SK-N-SH (cell line): ENCODE results near the gene CYBA. TPM values are rescaled to one million over a fixed set of nuclear protein-coding genes. Genes with fewer than 3 reads are reported as not detected.

Experiments
- CTCF ChIA-PET: fragments of 300-600, 350-600 bp; formaldehyde crosslinking; extraction: SDS; loops from one replicate; lab custom pipeline; 2021; lab: Yijun Ruan, JAX
- POLR2A ChIA-PET: fragments of 350-600 bp; sonication (Branson Sonifier 250); formaldehyde crosslinking; extraction: SDS; loops from one replicate; lab custom pipeline; 2020; ENCODE audit warnings: antibody characterized with exemption, inconsistent platforms; lab: Yijun Ruan, JAX
- DNase-seq: peaks from one replicate; pipeline ENCODE4 v3.0.0; 2012
- H2AFZ ChIP-seq: fragments of 200-600 bp; sonication (generic); 2 replicates; pipeline ENCODE4 v1.8.1; 2016; ENCODE audit warnings: antibody characterized with exemption, mild to moderate bottlenecking, low read depth
- H3F3A ChIP-seq: fragments of 200-600 bp; sonication (generic); replicated peaks from 2 replicates; pipeline ENCODE3; 2016; ENCODE audit warnings: antibody characterized with exemption, mild to moderate bottlenecking; ENCODE audit not compliant: insufficient read depth
- H3K27ac ChIP-seq, 2 experiments: fragments of 200-500 bp in 1 of 2; fragments of 200-600 bp in 1 of 2; sonication (Bioruptor generic) in 1 of 2; sonication (generic), shearing (Covaris generic) in 1 of 2; 2 replicates each; pipeline versions ENCODE4 v1.5.1 to v1.6.1; 2014 to 2016; ENCODE audit warnings: low read depth in 2 of 2, inconsistent platforms in 1 of 2, low read length in 1 of 2, mild to moderate bottlenecking in 1 of 2, mixed read lengths in 1 of 2
- H3K27me3 ChIP-seq: fragments of 200-600 bp; sonication (generic), shearing (Covaris generic); 2 replicates; pipeline ENCODE4 v1.6.1; 2016; ENCODE audit warnings: mixed run types; ENCODE audit not compliant: insufficient read depth
- H3K36me3 ChIP-seq, 2 experiments: fragments of 200-500 bp in 1 of 2; fragments of 200-600 bp in 1 of 2; sonication (Bioruptor generic) in 1 of 2; sonication (generic) in 1 of 2; replicated peaks in 1 of 2; 2 replicates each; pipeline versions ENCODE3 to v1.5.1; 2014 to 2016; ENCODE audit warnings: low read length in 1 of 2, mild to moderate bottlenecking in 1 of 2; ENCODE audit not compliant: insufficient read depth in 2 of 2, control insufficient read depth in 1 of 2
- H3K4me1 ChIP-seq, 2 experiments: fragments of 200-500 bp in 1 of 2; fragments of 200-600 bp in 1 of 2; sonication (Bioruptor generic) in 1 of 2; sonication (generic), shearing (Covaris generic) in 1 of 2; 2 replicates each; pipeline versions ENCODE4 v1.5.1 to v1.6.1; 2014 to 2016; ENCODE audit warnings: low read depth in 1 of 2, low read length in 1 of 2, mixed run types in 1 of 2; ENCODE audit not compliant: insufficient read depth in 2 of 2, control insufficient read depth in 1 of 2
- H3K4me2 ChIP-seq: fragments of 200-600 bp; sonication (generic), shearing (Covaris generic); 2 replicates; pipeline ENCODE4 v1.6.1; 2017; ENCODE audit warnings: mixed run types
- H3K4me3 ChIP-seq, 2 experiments: fragments of 200-500 bp in 1 of 2; fragments of 200-600 bp in 1 of 2; sonication (Bioruptor generic) in 1 of 2; sonication (generic), shearing (Covaris generic) in 1 of 2; 2 replicates each; pipeline versions ENCODE4 v1.5.1 to v1.8.1; 2014 to 2016; ENCODE audit warnings: low read depth in 2 of 2, inconsistent platforms in 1 of 2, low read length in 1 of 2, mild to moderate bottlenecking in 1 of 2, mixed read lengths in 1 of 2, moderate library complexity in 1 of 2
- H3K79me2 ChIP-seq: fragments of 200-600 bp; sonication (generic); 2 replicates; pipeline ENCODE4 v1.8.1; 2017; ENCODE audit warnings: mild to moderate bottlenecking; ENCODE audit not compliant: insufficient read depth
- H3K9ac ChIP-seq: fragments of 200-600 bp; sonication (generic); 2 replicates; pipeline ENCODE4 v1.6.1; 2017; ENCODE audit warnings: mixed run types
- H3K9me2 ChIP-seq: fragments of 200-600 bp; sonication (generic); 2 replicates; pipeline ENCODE4 v1.6.1; 2017; ENCODE audit warnings: mixed run types
- H3K9me3 ChIP-seq: fragments of 200-600 bp; sonication (generic); 2 replicates; pipeline ENCODE4 v1.6.1; 2017; ENCODE audit warnings: mixed run types, mild to moderate bottlenecking, moderate library complexity
- H4K20me1 ChIP-seq: fragments of 200-600 bp; sonication (generic); 2 replicates; pipeline ENCODE4 v1.6.1; 2017; ENCODE audit warnings: mild to moderate bottlenecking, mixed run types; ENCODE audit not compliant: insufficient read depth
- ELF1 ChIP-seq: IDR thresholded peaks from 2 replicates; pipeline ENCODE4 v1.4.0; 2012
- EP300 ChIP-seq, 2 experiments: IDR thresholded peaks; 2 replicates each; pipeline versions ENCODE4 v1.4.0 to v1.6.1; 2012; ENCODE audit warnings: borderline replicate concordance in 1 of 2, low read depth in 1 of 2, low read length in 1 of 2
- EZH2phosphoT487 ChIP-seq: fragments of 200-600 bp; sonication (generic); IDR thresholded peaks from 2 replicates; pipeline ENCODE4 v1.6.1; 2017; ENCODE audit warnings: low read depth, mixed run types, mild to moderate bottlenecking, antibody characterized with exemption, moderate library complexity, borderline replicate concordance
- FOXM1 ChIP-seq: IDR thresholded peaks from 2 replicates; pipeline ENCODE4 v1.4.0; 2012; ENCODE audit warnings: low read depth, mild to moderate bottlenecking
- GABPA ChIP-seq: IDR thresholded peaks from 2 replicates; pipeline ENCODE4 v1.4.0; 2012; ENCODE audit warnings: low read depth, mild to moderate bottlenecking
- JUND ChIP-seq: IDR thresholded peaks from 2 replicates; pipeline ENCODE4 v1.4.0; 2012
- MEF2A ChIP-seq: IDR thresholded peaks from 2 replicates; pipeline ENCODE4 v1.4.0; 2012; ENCODE audit warnings: low read depth, borderline replicate concordance
- MXI1 ChIP-seq: IDR thresholded peaks from 2 replicates; pipeline ENCODE4 v1.6.1; 2012; ENCODE audit warnings: mild to moderate bottlenecking, low read depth, low read length, improper control_type of control experiment
- NFIC ChIP-seq: IDR thresholded peaks from 2 replicates; pipeline ENCODE4 v1.4.0; 2012; ENCODE audit warnings: borderline replicate concordance
- NRF1 ChIP-seq: IDR thresholded peaks from 2 replicates; pipeline ENCODE4 v1.6.1; 2012; ENCODE audit warnings: low read depth, mild to moderate bottlenecking, low read length
- POLR2AphosphoS5 ChIP-seq: IDR thresholded peaks from 2 replicates; pipeline ENCODE4 v1.6.1; 2012; ENCODE audit warnings: low read depth, low read length
- RCOR1 ChIP-seq: fragments of 150-350 bp; IDR thresholded peaks from 2 replicates; pipeline ENCODE4 v1.6.1; 2017; ENCODE audit warnings: antibody characterized with exemption, low read length
- RFX5 ChIP-seq: IDR thresholded peaks from 2 replicates; pipeline ENCODE4 v1.6.1; 2012; ENCODE audit warnings: mild to moderate bottlenecking, improper control_type of control experiment, low read length
- RXRA ChIP-seq: IDR thresholded peaks from 2 replicates; pipeline ENCODE4 v1.4.0; 2012; ENCODE audit warnings: low read depth, mild to moderate bottlenecking, borderline replicate concordance
- SIN3A ChIP-seq: IDR thresholded peaks from 2 replicates; pipeline ENCODE4 v1.6.1; 2012; ENCODE audit warnings: low read depth, mild to moderate bottlenecking, low read length, moderate library complexity, borderline replicate concordance
- SMC3 ChIP-seq: IDR thresholded peaks from 2 replicates; pipeline ENCODE4 v1.6.1; 2012; ENCODE audit warnings: low read depth, low read length, improper control_type of control experiment
- TCF12 ChIP-seq: IDR thresholded peaks from 2 replicates; pipeline ENCODE4 v1.4.0; 2012
- TEAD4 ChIP-seq: IDR thresholded peaks from 2 replicates; pipeline ENCODE4 v1.4.0; 2012; ENCODE audit warnings: mild to moderate bottlenecking, borderline replicate concordance; ENCODE audit not compliant: insufficient read depth
- WGBS: methylation state at CpG from one replicate; pipeline ENCODE4 v1.1.6; 2017; ENCODE audit warnings: low lambda C conversion rate; 5-methylcytosine and 5-hydroxymethylcytosine counted together
- polyA plus RNA-seq, 3 experiments: library from polyadenylated mRNA; depleted of rRNA; stranded (reverse); fragments of >200 nt; gene quantifications; 2 replicates each; pipeline ENCODE4 v1.2.3, GENCODE V29; 2012
- TF ChIP-seq, protein P1 (sequence below): IDR thresholded peaks from 2 replicates; pipeline ENCODE4 v1.4.0; 2012; ENCODE audit warnings: low read depth, borderline replicate concordance
- TF ChIP-seq, protein P2 (sequence below): IDR thresholded peaks from 2 replicates; pipeline ENCODE4; 2012

CYBA gene
- polyA plus RNA-seq, 1 of the 3 experiments (the other 2 are of a cell fraction): 176 TPM

GRCh38 chr16:88614818-88615580 is 35.9 kb downstream of the CYBA start:
- Histone ChIP-seq H3K27me3 (no peaks in the 10 kb centered on the region), H3K9me3 (no peaks in the 10 kb centered on the region), H3F3A (no peaks in the 10 kb centered on the region), H4K20me1 (peaks cover 11% of the 10 kb centered on the region), H3K4me2 (no peak overlapping the region), H3K27ac (no peak overlapping the region), H3K4me3 (no peak overlapping the region), H2AFZ (no peak overlapping the region), H3K36me3 (peaks cover 6 to 40% of the 10 kb centered on the region in 2 experiments), H3K4me1 (no peaks in the 10 kb centered on the region), H3K9ac (no peak overlapping the region), H3K79me2 (peaks cover 20% of the 10 kb centered on the region; the same call in 1 of the 2 replicates), H3K9me2 (no peaks in the 10 kb centered on the region)
- no peak for DNase-seq
- ChIA-PET CTCF (no interaction called here), POLR2A (no interaction called here)
- WGBS: 92% methylated on average over 19 of the region's 19 CpGs
- TF ChIP-seq POLR2AphosphoS5 (no peak), GABPA (no peak), TCF12 (no peak), NRF1 (no peak), NFIC (no peak), SMC3 (no peak), TEAD4 (no peak), EZH2phosphoT487 (no peak), RCOR1 (no peak), RFX5 (no peak), JUND (no peak), FOXM1 (no peak), MEF2A (no peak)
- TF ChIP-seq, protein P1, sequence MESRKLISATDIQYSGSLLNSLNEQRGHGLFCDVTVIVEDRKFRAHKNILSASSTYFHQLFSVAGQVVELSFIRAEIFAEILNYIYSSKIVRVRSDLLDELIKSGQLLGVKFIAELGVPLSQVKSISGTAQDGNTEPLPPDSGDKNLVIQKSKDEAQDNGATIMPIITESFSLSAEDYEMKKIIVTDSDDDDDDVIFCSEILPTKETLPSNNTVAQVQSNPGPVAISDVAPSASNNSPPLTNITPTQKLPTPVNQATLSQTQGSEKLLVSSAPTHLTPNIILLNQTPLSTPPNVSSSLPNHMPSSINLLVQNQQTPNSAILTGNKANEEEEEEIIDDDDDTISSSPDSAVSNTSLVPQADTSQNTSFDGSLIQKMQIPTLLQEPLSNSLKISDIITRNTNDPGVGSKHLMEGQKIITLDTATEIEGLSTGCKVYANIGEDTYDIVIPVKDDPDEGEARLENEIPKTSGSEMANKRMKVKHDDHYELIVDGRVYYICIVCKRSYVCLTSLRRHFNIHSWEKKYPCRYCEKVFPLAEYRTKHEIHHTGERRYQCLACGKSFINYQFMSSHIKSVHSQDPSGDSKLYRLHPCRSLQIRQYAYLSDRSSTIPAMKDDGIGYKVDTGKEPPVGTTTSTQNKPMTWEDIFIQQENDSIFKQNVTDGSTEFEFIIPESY: no peak

DNA sequence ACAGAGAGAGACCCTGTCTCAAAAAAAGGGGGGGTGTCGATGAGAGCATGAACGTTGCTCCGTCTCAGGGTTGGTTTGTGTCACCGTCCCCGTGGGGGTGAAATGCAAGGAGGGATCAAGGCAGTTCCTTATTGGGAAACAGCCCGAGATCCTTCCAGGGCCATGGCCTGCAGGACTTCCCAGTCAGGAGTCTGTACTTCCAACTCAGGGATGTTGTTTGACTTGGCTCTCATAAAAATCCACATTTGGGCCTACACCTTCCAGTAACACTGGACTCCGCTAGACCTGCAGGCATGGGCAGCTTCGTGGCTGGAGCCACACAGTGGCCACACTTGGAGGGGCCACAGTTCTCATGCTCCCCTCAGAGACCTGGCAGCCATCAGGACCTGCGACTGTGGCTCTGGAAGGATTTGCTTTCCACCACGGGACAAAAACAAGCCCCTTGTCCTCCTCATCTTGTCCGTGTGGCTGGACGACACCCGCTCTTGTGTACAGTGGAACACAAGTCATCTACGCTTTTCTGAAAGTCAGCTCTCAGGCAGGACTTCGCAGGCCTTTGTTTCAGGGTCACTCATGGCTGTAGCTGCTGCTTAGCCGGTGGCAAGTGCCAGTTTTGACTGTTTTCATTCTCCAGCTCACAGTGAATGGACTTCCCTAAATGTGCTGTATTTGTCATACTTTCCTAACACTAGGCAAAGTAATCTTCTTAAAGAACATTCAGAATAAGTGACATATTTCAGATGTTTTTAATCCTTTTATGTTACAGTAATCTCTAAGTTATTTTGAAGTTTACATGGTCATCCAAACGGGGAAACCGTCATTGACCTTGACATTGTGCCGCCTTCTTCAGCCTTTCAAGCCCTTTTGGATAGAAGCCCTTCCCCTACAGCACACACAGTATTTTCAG is 36.7 kb downstream of the CYBA start:
- Histone ChIP-seq H2AFZ (no peak overlapping the region), H3K9me3 (no peaks in the 10 kb centered on the region), H3K4me2 (no peak overlapping the region), H3K4me1 (no peaks in the 10 kb centered on the region), H3K27ac (no peak overlapping the region), H3K79me2 (peaks cover 22% of the 10 kb centered on the region; the same call in 1 of the 2 replicates), H4K20me1 (peaks cover 8% of the 10 kb centered on the region), H3K27me3 (no peaks in the 10 kb centered on the region), H3K9ac (no peak overlapping the region), H3K4me3 (no peak overlapping the region), H3K36me3 (peaks cover 11 to 44% of the 10 kb centered on the region in 2 experiments), H3F3A (no peaks in the 10 kb centered on the region), H3K9me2 (no peaks in the 10 kb centered on the region)
- no peak for DNase-seq
- CTCF ChIA-PET: no interaction called here
- 97% methylated on average over 17 of the region's 19 CpGs for WGBS
- POLR2A ChIA-PET: no interaction called here
- TF ChIP-seq SIN3A: no peak
- no peak for TF ChIP-seq TEAD4
- TF ChIP-seq, protein P2, sequence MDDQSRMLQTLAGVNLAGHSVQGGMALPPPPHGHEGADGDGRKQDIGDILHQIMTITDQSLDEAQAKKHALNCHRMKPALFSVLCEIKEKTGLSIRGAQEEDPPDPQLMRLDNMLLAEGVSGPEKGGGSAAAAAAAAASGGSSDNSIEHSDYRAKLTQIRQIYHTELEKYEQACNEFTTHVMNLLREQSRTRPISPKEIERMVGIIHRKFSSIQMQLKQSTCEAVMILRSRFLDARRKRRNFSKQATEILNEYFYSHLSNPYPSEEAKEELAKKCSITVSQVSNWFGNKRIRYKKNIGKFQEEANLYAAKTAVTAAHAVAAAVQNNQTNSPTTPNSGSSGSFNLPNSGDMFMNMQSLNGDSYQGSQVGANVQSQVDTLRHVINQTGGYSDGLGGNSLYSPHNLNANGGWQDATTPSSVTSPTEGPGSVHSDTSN: no peak
- no peak for TF ChIP-seq EZH2phosphoT487
- no peak for TF ChIP-seq MXI1
- TF ChIP-seq, protein P1: no peak
- no peak for TF ChIP-seq EP300 (IDR thresholded peaks at IDR 0.05; ENCODE audit: borderline replicate concordance in 1 of 2, low read depth in 1 of 2, low read length in 1 of 2)
- no peak for TF ChIP-seq RXRA
- no peak for TF ChIP-seq NRF1
- TF ChIP-seq TCF12: no peak
- no peak for TF ChIP-seq ELF1
